ENCODE measurements around the gene TUBGCP3.

The TUBGCP3 gene

DNA sequence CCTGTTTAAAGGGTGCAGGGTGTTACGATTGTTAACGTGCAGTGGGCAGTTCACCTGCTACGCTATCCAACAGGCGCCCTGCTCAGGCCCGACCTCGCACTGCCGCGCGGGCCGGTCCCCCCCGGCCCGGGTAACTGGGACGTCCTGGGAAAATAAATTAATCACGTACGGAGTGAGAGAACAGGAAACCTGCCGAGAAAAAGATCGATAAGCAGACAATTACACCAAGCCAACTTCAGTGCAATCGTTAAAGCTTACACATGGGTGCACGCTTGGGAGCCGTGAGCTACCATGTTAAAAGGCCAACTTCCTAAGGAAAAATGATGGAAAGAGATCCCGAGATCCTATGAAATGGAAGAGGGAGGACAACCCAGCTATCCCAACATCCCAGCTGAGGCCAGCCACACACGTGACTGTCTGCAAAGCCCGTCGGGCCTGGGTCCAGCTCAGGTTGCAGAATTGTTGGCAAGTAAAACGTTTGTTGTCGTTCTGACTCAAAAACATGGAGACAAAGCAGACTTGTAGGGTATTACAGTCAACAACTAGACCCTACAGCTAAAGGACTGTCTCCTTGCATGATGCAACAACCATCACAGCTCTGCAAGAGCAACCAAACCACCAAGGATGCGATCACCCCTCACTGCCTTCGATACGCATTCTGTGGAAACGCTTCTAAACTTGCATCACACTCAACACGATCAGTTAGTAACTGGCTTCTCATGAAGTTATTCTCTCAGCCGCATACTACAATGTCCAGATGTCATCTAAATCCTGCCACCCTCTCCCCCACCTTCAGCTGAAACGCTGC lies 741 bp upstream of the TUBGCP3 start:
- in situ Hi-C loops (cut with HindIII; ENCODE audit: low sequenced_read_pairs) = no loop called here
- DNase-seq (ENCODE audit: low read depth, low spot score) = no peak
- TF ChIP-seq, protein P1, sequence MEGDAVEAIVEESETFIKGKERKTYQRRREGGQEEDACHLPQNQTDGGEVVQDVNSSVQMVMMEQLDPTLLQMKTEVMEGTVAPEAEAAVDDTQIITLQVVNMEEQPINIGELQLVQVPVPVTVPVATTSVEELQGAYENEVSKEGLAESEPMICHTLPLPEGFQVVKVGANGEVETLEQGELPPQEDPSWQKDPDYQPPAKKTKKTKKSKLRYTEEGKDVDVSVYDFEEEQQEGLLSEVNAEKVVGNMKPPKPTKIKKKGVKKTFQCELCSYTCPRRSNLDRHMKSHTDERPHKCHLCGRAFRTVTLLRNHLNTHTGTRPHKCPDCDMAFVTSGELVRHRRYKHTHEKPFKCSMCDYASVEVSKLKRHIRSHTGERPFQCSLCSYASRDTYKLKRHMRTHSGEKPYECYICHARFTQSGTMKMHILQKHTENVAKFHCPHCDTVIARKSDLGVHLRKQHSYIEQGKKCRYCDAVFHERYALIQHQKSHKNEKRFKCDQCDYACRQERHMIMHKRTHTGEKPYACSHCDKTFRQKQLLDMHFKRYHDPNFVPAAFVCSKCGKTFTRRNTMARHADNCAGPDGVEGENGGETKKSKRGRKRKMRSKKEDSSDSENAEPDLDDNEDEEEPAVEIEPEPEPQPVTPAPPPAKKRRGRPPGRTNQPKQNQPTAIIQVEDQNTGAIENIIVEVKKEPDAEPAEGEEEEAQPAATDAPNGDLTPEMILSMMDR (IDR thresholded peaks at IDR 0.05; ENCODE audit: low read depth, low read length) = no peak
- H3K4me3 ChIP-seq (ENCODE audit: low read depth, low read length) = peak overlapping the region; percentile 90

DNA sequence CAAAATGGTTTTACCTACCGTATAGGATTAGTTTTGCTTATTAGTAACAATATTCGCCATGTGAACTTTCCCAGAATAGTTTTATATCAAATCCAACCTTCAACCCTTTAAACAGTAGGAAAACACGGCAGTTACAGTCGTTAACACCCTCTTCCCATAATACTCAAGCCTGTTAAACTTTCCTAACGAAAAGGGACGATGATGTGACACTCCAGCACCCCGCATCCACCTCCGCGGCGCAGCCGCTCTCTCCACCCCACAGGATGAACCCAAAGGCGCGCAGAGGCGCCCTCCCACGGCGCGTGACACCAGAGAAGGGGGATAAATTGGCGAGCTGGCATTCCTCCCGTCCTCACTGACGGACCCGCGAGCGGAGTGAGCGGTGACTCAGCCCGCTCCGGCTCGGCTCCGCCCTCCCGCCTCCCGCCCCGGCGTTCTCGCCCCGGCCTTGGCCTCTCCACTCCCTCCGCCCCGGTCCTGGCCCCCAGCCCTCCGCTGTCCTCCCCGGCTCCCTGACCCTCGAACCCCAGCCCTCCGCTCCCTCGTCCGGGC lies 665 bp downstream of the TUBGCP3 start:
- peak; percentile 76 for DNase-seq (ENCODE audit: low read depth, low spot score)
- in situ Hi-C loops (cut with HindIII; ENCODE audit: low sequenced_read_pairs) = no loop called here
- TF ChIP-seq, protein P1 (IDR thresholded peaks at IDR 0.05; ENCODE audit: low read depth, low read length) = no peak
- peak overlapping the region; percentile 90 for H3K4me3 ChIP-seq (ENCODE audit: low read depth, low read length)

DNA sequence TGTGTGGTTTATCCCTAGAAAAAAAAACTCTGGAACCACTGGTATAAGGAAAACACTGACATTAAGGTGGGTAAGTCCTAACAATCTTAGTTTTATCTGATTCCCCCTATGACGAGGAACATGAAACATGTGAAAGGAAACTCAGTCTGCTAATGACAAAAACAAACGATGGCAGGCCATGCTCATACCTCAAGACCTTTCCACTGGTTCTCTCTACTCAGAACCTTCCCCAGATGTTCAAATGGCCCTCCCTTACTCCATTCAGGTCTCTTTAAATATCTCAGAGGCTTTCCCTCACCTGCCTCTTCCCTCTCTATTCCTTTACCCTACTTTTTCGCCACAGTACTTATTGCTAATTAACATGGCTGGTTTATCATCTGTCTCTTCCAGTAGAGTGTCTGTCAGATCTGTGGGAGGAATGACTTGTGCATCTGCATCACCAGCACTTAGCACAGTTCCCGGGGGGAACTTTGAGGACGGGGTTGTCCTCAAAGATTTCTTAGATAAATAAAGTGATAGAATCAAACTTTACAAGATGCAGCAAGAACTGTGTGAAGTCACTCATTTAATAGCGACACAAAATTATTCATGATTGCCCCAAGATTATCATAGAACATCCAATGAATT lies 1.5 kb downstream of the TUBGCP3 start:
- DNase-seq (ENCODE audit: low read depth, low spot score) = no peak
- no peak overlapping the region for H3K4me3 ChIP-seq (ENCODE audit: low read depth, low read length)
- TF ChIP-seq, protein P1 (IDR thresholded peaks at IDR 0.05; ENCODE audit: low read depth, low read length) = no peak
- in situ Hi-C loops (cut with HindIII; ENCODE audit: low sequenced_read_pairs) = no loop called here

DNA sequence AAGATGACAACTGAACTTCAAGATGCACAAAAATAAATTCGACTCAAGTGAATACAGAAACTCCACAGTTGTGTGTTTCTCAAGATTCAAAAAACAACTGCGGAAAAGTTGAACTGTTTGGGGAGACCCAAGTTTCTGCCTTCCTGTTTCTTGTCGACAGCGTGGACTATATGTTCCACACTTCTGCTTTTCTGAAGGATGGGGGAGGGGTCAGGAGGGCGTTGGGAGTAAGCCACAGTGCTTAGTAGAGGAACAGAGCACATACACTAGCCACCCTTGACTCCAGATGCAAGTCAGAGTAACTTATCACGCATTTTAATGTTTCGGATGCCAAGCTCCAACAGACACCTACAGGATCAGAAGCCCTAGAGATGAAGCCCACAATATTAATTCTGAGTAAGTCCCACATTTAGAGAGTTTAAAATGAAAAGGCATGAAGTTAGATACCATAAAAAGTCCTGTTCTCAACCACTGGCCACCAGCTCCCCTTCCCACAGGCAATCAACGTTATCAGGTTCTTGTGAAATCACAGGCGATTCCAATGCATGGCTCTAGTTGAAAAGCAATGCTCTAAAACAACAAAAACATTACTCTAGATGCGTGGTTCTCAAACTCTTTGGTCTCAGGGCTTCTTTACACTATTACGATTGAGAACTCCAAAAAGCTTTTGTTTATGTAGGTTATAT lies 4.2 kb downstream of the TUBGCP3 start:
- in situ Hi-C loops (cut with HindIII; ENCODE audit: low sequenced_read_pairs) = no loop called here
- no peak overlapping the region for H3K4me3 ChIP-seq (ENCODE audit: low read depth, low read length)
- TF ChIP-seq, protein P1 (IDR thresholded peaks at IDR 0.05; ENCODE audit: low read depth, low read length) = no peak
- no peak for DNase-seq (ENCODE audit: low read depth, low spot score)

GRCh38 chr13:112582263-112582662 lies 5.7 kb downstream of the TUBGCP3 start:
- in situ Hi-C loops (cut with HindIII; ENCODE audit: low sequenced_read_pairs) = no loop called here
- H3K4me3 ChIP-seq (ENCODE audit: low read depth, low read length) = no peak overlapping the region
- DNase-seq (ENCODE audit: low read depth, low spot score) = no peak
- TF ChIP-seq, protein P1 (IDR thresholded peaks at IDR 0.05; ENCODE audit: low read depth, low read length) = no peak

DNA sequence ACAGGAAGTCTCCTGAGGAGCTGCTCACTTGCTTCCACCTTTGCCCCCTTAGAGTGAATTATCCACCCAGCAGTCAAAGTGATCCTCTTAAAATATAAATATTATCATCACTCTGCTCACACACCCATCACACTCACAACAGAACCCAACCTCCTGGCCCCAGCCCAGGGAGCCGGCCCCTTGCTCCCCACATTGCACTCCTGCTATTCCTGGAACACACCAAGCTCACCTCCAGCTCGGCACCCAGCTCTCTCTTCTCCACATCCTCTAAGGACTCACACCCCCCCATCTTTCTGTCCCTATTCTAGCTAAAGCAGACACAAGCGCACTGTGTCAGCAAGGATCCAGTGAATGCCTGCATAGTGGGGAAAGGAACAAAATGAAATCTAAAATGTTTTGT lies 7.0 kb downstream of the TUBGCP3 start:
- H3K4me3 ChIP-seq (ENCODE audit: low read depth, low read length) = no peak overlapping the region
- TF ChIP-seq, protein P1 (IDR thresholded peaks at IDR 0.05; ENCODE audit: low read depth, low read length) = no peak
- in situ Hi-C loops (cut with HindIII; ENCODE audit: low sequenced_read_pairs) = no loop called here
- DNase-seq (ENCODE audit: low read depth, low spot score) = no peak
